GM18526 (cell line): Measurements from ENCODE around the gene CTSC.

Source experiments
- POLR2A ChIP-seq: IDR thresholded peaks from 3 replicates; pipeline ENCODE4 v1.6.1; 2011; ENCODE audit not compliant: insufficient read length; ENCODE audit errors: extremely low read depth

Gene CTSC

GRCh38 chr11:88337181-88337986 lies at the start of gene CTSC:
CTSC (minus strand) TSS chr11:88337736; CDS start chr11:88337672, 64 bp downstream.
- TF ChIP-seq POLR2A, result peak; percentile 98

GRCh38 chr11:88384669-88385005 lies 47.1 kb upstream of the CTSC start:
- TF ChIP-seq POLR2A, result no peak

- no peak for TF ChIP-seq POLR2A
Observed at GRCh38 chr11:88384004-88384668, 46.6 kb upstream of the CTSC start.

- no peak for TF ChIP-seq POLR2A
Observed at GRCh38 chr11:88383447-88383846, 45.9 kb upstream of the CTSC start.

GRCh38 chr11:88379130-88379529 lies 41.6 kb upstream of the CTSC start:
- TF ChIP-seq POLR2A, result no peak

- no peak for TF ChIP-seq POLR2A
Observed at GRCh38 chr11:88378422-88379066, 41.0 kb upstream of the CTSC start.

GRCh38 chr11:88377646-88378045 lies 40.1 kb upstream of the CTSC start:
- no peak for TF ChIP-seq POLR2A

GRCh38 chr11:88377144-88377543 lies 39.6 kb upstream of the CTSC start:
- no peak for TF ChIP-seq POLR2A

GRCh38 chr11:88375927-88376470 lies 38.5 kb upstream of the CTSC start:
- no peak for TF ChIP-seq POLR2A

GRCh38 chr11:88370782-88371181 lies 33.2 kb upstream of the CTSC start:
- no peak for TF ChIP-seq POLR2A

GRCh38 chr11:88367310-88367709 lies 29.8 kb upstream of the CTSC start:
- TF ChIP-seq POLR2A, result no peak

GRCh38 chr11:88363648-88364065 lies 26.1 kb upstream of the CTSC start:
- TF ChIP-seq POLR2A, result no peak

GRCh38 chr11:88363004-88363403 lies 25.5 kb upstream of the CTSC start:
- no peak for TF ChIP-seq POLR2A

GRCh38 chr11:88360141-88360540 lies 22.6 kb upstream of the CTSC start:
- no peak for TF ChIP-seq POLR2A

GRCh38 chr11:88359541-88359940 lies 22.0 kb upstream of the CTSC start:
- TF ChIP-seq POLR2A, result no peak

- no peak for TF ChIP-seq POLR2A
Observed at GRCh38 chr11:88359114-88359513, 21.6 kb upstream of the CTSC start.

GRCh38 chr11:88358040-88358431 lies 20.5 kb upstream of the CTSC start:
- TF ChIP-seq POLR2A, result no peak
